Measurements from ENCODE around the gene CCRL2.

GRCh38 chr3:46420931-46421330 lies 13.9 kb downstream of the CCRL2 start:
- TF ChIP-seq, protein P1, sequence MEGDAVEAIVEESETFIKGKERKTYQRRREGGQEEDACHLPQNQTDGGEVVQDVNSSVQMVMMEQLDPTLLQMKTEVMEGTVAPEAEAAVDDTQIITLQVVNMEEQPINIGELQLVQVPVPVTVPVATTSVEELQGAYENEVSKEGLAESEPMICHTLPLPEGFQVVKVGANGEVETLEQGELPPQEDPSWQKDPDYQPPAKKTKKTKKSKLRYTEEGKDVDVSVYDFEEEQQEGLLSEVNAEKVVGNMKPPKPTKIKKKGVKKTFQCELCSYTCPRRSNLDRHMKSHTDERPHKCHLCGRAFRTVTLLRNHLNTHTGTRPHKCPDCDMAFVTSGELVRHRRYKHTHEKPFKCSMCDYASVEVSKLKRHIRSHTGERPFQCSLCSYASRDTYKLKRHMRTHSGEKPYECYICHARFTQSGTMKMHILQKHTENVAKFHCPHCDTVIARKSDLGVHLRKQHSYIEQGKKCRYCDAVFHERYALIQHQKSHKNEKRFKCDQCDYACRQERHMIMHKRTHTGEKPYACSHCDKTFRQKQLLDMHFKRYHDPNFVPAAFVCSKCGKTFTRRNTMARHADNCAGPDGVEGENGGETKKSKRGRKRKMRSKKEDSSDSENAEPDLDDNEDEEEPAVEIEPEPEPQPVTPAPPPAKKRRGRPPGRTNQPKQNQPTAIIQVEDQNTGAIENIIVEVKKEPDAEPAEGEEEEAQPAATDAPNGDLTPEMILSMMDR (IDR thresholded peaks at IDR 0.05; ENCODE audit: low read length) = no peak
- no peak for TF ChIP-seq EZH2 (optimal IDR thresholded peaks at IDR 0.05; ENCODE audit: low read depth, low read length)
